Measurements from ENCODE around the gene NEGR1.

DNA sequence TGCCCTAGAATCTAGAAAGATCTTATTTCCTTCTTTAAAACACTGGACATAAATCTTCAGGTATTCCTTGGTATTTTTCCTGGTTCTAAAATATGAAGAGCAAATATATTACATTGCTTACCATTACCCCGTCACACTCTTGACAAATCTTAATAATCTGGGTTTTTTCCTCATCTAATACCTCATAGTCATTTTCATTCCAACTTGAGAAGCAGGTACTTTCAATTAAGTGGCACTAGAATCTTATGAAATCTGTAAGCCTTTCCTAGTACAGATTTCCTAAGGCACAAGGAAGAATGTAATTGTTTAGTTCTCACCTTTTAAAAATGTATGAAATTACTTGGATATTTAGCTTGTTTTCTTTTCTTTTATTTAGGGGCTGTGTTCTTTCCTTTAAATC lies 720.0 kb downstream of the NEGR1 start:
- no peak for TF ChIP-seq MXI1 (conservative IDR thresholded peaks at IDR 0.05; ENCODE audit: poor library complexity, severe bottlenecking)
- TF ChIP-seq, protein P1, sequence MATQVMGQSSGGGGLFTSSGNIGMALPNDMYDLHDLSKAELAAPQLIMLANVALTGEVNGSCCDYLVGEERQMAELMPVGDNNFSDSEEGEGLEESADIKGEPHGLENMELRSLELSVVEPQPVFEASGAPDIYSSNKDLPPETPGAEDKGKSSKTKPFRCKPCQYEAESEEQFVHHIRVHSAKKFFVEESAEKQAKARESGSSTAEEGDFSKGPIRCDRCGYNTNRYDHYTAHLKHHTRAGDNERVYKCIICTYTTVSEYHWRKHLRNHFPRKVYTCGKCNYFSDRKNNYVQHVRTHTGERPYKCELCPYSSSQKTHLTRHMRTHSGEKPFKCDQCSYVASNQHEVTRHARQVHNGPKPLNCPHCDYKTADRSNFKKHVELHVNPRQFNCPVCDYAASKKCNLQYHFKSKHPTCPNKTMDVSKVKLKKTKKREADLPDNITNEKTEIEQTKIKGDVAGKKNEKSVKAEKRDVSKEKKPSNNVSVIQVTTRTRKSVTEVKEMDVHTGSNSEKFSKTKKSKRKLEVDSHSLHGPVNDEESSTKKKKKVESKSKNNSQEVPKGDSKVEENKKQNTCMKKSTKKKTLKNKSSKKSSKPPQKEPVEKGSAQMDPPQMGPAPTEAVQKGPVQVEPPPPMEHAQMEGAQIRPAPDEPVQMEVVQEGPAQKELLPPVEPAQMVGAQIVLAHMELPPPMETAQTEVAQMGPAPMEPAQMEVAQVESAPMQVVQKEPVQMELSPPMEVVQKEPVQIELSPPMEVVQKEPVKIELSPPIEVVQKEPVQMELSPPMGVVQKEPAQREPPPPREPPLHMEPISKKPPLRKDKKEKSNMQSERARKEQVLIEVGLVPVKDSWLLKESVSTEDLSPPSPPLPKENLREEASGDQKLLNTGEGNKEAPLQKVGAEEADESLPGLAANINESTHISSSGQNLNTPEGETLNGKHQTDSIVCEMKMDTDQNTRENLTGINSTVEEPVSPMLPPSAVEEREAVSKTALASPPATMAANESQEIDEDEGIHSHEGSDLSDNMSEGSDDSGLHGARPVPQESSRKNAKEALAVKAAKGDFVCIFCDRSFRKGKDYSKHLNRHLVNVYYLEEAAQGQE (IDR thresholded peaks at IDR 0.05; ENCODE audit: borderline replicate concordance), result no peak
- TF ChIP-seq, protein P2, sequence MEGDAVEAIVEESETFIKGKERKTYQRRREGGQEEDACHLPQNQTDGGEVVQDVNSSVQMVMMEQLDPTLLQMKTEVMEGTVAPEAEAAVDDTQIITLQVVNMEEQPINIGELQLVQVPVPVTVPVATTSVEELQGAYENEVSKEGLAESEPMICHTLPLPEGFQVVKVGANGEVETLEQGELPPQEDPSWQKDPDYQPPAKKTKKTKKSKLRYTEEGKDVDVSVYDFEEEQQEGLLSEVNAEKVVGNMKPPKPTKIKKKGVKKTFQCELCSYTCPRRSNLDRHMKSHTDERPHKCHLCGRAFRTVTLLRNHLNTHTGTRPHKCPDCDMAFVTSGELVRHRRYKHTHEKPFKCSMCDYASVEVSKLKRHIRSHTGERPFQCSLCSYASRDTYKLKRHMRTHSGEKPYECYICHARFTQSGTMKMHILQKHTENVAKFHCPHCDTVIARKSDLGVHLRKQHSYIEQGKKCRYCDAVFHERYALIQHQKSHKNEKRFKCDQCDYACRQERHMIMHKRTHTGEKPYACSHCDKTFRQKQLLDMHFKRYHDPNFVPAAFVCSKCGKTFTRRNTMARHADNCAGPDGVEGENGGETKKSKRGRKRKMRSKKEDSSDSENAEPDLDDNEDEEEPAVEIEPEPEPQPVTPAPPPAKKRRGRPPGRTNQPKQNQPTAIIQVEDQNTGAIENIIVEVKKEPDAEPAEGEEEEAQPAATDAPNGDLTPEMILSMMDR (IDR thresholded peaks at IDR 0.05; ENCODE audit: poor library complexity, severe bottlenecking), result no peak
- TF ChIP-seq RAD21 (conservative IDR thresholded peaks at IDR 0.05), result no peak
- no peak for TF ChIP-seq EZH2 (IDR thresholded peaks at IDR 0.05; ENCODE audit: borderline replicate concordance, insufficient read depth, low read length, poor library complexity, severe bottlenecking)
- TF ChIP-seq TAF1 (IDR thresholded peaks at IDR 0.05; ENCODE audit: low read depth), result no peak
- no peak for TF ChIP-seq POLR2AphosphoS5 (IDR thresholded peaks at IDR 0.05)
- no peak for TF ChIP-seq EP300 (conservative IDR thresholded peaks at IDR 0.05; ENCODE audit: poor library complexity, severe bottlenecking)
- TF ChIP-seq SMC3 (conservative IDR thresholded peaks at IDR 0.05; ENCODE audit: poor library complexity), result no peak
